Trophoblast cell (in vitro differentiated cells and primary cell): ENCODE data around the gene PRSS50. TPM values are rescaled to one million over a fixed set of nuclear protein-coding genes. Genes with fewer than 3 reads are reported as not detected.
A peak's percentile ranks its signal among the peaks of the same experiment; 100 is the strongest.

Source experiments
- DNase-seq, 2 donors: peaks; one replicate each; pipeline ENCODE4 v3.0.0-alpha.2; 2016
- H2AFZ ChIP-seq: 2 replicates; pipeline ENCODE4 v1.6.1; 2013; ENCODE audit warnings: low read length, moderate library complexity, mild to moderate bottlenecking; ENCODE audit not compliant: insufficient read depth, poor library complexity
- H2AK5ac ChIP-seq: 2 replicates; pipeline ENCODE4 v1.6.1; 2013; ENCODE audit warnings: mild to moderate bottlenecking, low read length
- H2BK120ac ChIP-seq: 2 replicates; pipeline ENCODE4 v1.6.1; 2013; ENCODE audit warnings: low read length, mild to moderate bottlenecking, moderate library complexity; ENCODE audit not compliant: insufficient read depth, poor library complexity
- H2BK12ac ChIP-seq: 2 replicates; pipeline ENCODE4 v1.6.1; 2013; ENCODE audit warnings: mild to moderate bottlenecking, low read length, moderate library complexity
- H2BK5ac ChIP-seq: 2 replicates; pipeline ENCODE4 v1.6.1; 2013; ENCODE audit warnings: low read length, low read depth, moderate library complexity, mild to moderate bottlenecking; ENCODE audit not compliant: poor library complexity
- H3K14ac ChIP-seq: 2 replicates; pipeline ENCODE4 v1.6.1; 2013; ENCODE audit warnings: mild to moderate bottlenecking, low read length
- H3K18ac ChIP-seq: 2 replicates; pipeline ENCODE4 v1.6.1; 2013; ENCODE audit warnings: mild to moderate bottlenecking, low read length
- H3K23ac ChIP-seq: 2 replicates; pipeline ENCODE4 v1.6.1; 2013; ENCODE audit warnings: low read length
- H3K27ac ChIP-seq: 2 replicates; pipeline ENCODE4 v1.5.1; 2013; ENCODE audit warnings: low read depth, mild to moderate bottlenecking, inconsistent platforms, low read length, moderate library complexity
- H3K27me3 ChIP-seq: 2 replicates; pipeline ENCODE4 v1.6.1; 2013; ENCODE audit warnings: inconsistent platforms, mild to moderate bottlenecking, low read length, moderate library complexity; ENCODE audit not compliant: insufficient read depth
- H3K36me3 ChIP-seq, 2 experiments: 1 replicate in 1 of 2; 2 replicates in 1 of 2; pipeline ENCODE4 v1.6.1; 2013; ENCODE audit warnings: low read length in 2 of 2, mild to moderate bottlenecking in 2 of 2, moderate library complexity in 1 of 2; ENCODE audit not compliant: insufficient read depth in 2 of 2, control insufficient read depth in 1 of 2
- H3K4ac ChIP-seq: 2 replicates; pipeline ENCODE4 v1.6.1; 2013; ENCODE audit warnings: low read depth, mild to moderate bottlenecking, low read length, moderate library complexity
- H3K4me1 ChIP-seq, 2 experiments: 1 replicate in 1 of 2; 2 replicates in 1 of 2; pipeline ENCODE4 v1.6.1; 2013; ENCODE audit warnings: low read length in 2 of 2, mild to moderate bottlenecking in 2 of 2, moderate library complexity in 1 of 2; ENCODE audit not compliant: insufficient read depth in 2 of 2, control insufficient read depth in 1 of 2
- H3K4me2 ChIP-seq: 2 replicates; pipeline ENCODE4 v1.6.1; 2013; ENCODE audit warnings: inconsistent platforms, mild to moderate bottlenecking, low read length, moderate library complexity
- H3K4me3 ChIP-seq: 2 replicates; pipeline ENCODE4 v1.5.1; 2013; ENCODE audit warnings: mild to moderate bottlenecking, low read depth, low read length, inconsistent platforms
- H3K79me1 ChIP-seq: one replicate; pipeline ENCODE4 v1.6.1; 2013; ENCODE audit warnings: low read length
- H3K79me2 ChIP-seq: 2 replicates; pipeline ENCODE4 v1.6.1; 2013; ENCODE audit warnings: low read length, mild to moderate bottlenecking; ENCODE audit not compliant: control insufficient read depth, insufficient read depth, poor library complexity
- H3K9ac ChIP-seq: 2 replicates; pipeline ENCODE4 v1.6.1; 2013; ENCODE audit warnings: mild to moderate bottlenecking, low read length
- H3K9me3 ChIP-seq: 2 replicates; pipeline ENCODE4 v1.6.1; 2013; ENCODE audit warnings: low read depth, mild to moderate bottlenecking, control low read depth, inconsistent platforms, low read length; ENCODE audit not compliant: insufficient read depth
- H4K12ac ChIP-seq: 2 replicates; pipeline ENCODE4 v1.6.1; 2013; ENCODE audit warnings: low read depth, mild to moderate bottlenecking, low read length, moderate library complexity
- H4K8ac ChIP-seq: 2 replicates; pipeline ENCODE4 v1.6.1; 2013; ENCODE audit warnings: low read depth, mild to moderate bottlenecking, low read length, moderate library complexity
- H4K91ac ChIP-seq: one replicate; pipeline ENCODE4 v1.6.1; 2013; ENCODE audit warnings: low read depth, mild to moderate bottlenecking, low read length, moderate library complexity
- WGBS: extraction: QIAGEN DNeasy Blood & Tissue Kit; methylation state at CpG from one replicate; pipeline ENCODE4 v1.1.7; 2013; ENCODE audit warnings: missing lambda C conversion rate; ENCODE audit not compliant: insufficient read length, insufficient coverage; ENCODE audit errors: extremely low coverage; 5-methylcytosine and 5-hydroxymethylcytosine counted together
- polyA plus RNA-seq: library from polyadenylated mRNA; stranded (reverse); fragments of 200-250 nt; gene quantifications from 2 replicates; pipeline ENCODE4 v1.2.3, GENCODE V29; 2013

The PRSS50 gene, protein sequence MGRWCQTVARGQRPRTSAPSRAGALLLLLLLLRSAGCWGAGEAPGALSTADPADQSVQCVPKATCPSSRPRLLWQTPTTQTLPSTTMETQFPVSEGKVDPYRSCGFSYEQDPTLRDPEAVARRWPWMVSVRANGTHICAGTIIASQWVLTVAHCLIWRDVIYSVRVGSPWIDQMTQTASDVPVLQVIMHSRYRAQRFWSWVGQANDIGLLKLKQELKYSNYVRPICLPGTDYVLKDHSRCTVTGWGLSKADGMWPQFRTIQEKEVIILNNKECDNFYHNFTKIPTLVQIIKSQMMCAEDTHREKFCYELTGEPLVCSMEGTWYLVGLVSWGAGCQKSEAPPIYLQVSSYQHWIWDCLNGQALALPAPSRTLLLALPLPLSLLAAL
- 0.07 and 0.16 TPM in 2 replicates for polyA plus RNA-seq

DNA sequence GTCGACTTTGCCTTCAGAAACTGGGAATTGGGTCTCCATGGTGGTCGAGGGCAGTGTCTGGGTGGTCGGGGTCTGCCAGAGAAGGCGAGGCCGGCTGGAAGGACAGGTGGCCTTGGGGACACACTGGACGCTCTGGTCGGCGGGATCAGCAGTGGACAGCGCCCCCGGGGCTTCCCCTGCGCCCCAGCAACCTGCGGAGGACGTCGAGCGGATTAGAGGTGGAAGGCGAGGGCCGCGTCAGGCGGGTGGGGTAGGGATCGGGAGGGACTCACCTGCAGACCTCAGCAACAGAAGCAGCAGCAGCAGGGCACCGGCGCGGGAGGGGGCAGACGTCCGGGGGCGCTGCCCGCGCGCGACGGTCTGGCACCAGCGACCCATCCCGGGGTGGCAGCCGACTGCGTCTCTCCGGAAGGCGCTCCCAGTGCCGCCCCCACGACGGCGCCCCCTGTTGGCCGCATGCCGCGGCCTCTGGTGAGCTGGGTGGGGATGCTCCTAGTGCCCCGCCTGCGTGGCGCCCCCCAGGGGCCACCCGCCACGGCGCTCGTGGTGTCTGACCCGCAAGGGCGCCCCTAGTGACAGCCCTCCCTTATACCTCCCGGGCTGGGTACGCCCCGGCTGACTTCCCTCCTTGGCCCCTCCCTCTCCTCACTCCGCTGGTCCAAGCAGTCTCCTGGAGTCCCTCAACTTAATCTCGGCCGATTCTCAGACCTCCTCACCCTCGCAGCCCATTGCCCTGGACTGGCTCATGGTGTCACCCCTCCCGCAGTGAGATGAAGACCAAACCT lies at the start of gene PRSS50:
PRSS50 (minus strand) TSS at position 423 of the 785 bp plus-strand sequence; CDS start at position 378, 45 bp downstream.
- H3K4me3 ChIP-seq = no peak within 1 kb of the TSS
- H3K18ac ChIP-seq = no peak within 1 kb of the TSS
- H2BK120ac ChIP-seq = no peak within 1 kb of the TSS
- no peaks in the 10 kb centered on the region for H3K36me3 ChIP-seq
- no peaks in the 10 kb centered on the region for H3K79me2 ChIP-seq
- WGBS = no CpG with 5 or more reads among the region's 61 CpGs
- H4K12ac ChIP-seq = no peak within 1 kb of the TSS
- H2AK5ac ChIP-seq = no peak within 1 kb of the TSS
- peaks cover 4% of the 10 kb centered on the region for H3K9me3 ChIP-seq
- no peak within 1 kb of the TSS for H2AFZ ChIP-seq
- no peak within 1 kb of the TSS for H3K9ac ChIP-seq
- no peak within 1 kb of the TSS for H3K4ac ChIP-seq
- peak in 1 of 2 donors; percentile 15 for DNase-seq
- no peak within 1 kb of the TSS for H4K91ac ChIP-seq
- H3K79me1 ChIP-seq = no peaks in the 10 kb centered on the region
- no peak within 1 kb of the TSS for H3K4me2 ChIP-seq
- H3K14ac ChIP-seq = no peak within 1 kb of the TSS
- H3K4me1 ChIP-seq = no peaks in the 10 kb centered on the region
- no peak within 1 kb of the TSS for H3K27ac ChIP-seq
- H3K23ac ChIP-seq = no peak within 1 kb of the TSS
- no peak within 1 kb of the TSS for H2BK5ac ChIP-seq
- H3K27me3 ChIP-seq = no peaks in the 10 kb centered on the region
- no peak within 1 kb of the TSS for H4K8ac ChIP-seq
- no peak within 1 kb of the TSS for H2BK12ac ChIP-seq

DNA sequence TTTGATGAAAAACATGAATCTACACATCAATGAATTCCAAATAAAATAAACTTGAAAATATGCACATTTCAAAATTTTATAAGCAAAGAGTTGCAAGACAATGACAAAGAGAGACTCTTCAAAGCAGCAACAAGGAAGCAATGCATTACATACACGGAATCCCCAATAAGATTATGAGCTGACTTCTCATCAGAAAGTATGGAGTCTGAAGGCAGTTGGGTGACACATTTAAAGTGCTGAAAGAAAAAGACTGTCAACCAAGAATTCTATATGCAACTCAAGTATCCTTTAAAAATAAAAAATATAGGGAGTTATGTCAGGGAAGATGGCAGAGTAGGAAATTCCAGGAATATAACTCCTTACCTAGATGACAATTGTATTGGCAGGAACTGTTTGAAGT lies 46.5 kb upstream of the PRSS50 start:
- H3K27me3 ChIP-seq = no peaks in the 10 kb centered on the region
- no peaks in the 10 kb centered on the region for H3K4me1 ChIP-seq
- H3K9ac ChIP-seq = no peak overlapping the region
- H4K91ac ChIP-seq = no peak overlapping the region
- H3K79me2 ChIP-seq = no peaks in the 10 kb centered on the region
- H3K4ac ChIP-seq = no peak overlapping the region
- H2AFZ ChIP-seq = no peak overlapping the region
- no peak overlapping the region for H2BK120ac ChIP-seq
- no peaks in the 10 kb centered on the region for H3K79me1 ChIP-seq
- H4K8ac ChIP-seq = no peak overlapping the region
- H3K14ac ChIP-seq = no peak overlapping the region
- no peak for DNase-seq
- no peak overlapping the region for H2BK5ac ChIP-seq
- no CpG with 5 or more reads among the region's 1 CpG for WGBS
- peaks cover 3% of the 10 kb centered on the region for H3K9me3 ChIP-seq
- H3K4me2 ChIP-seq = no peak overlapping the region
- H3K36me3 ChIP-seq = no peaks in the 10 kb centered on the region
- no peak overlapping the region for H3K18ac ChIP-seq
- no peak overlapping the region for H2BK12ac ChIP-seq
- no peak overlapping the region for H2AK5ac ChIP-seq
- no peak overlapping the region for H3K27ac ChIP-seq
- H3K23ac ChIP-seq = no peak overlapping the region
- H3K4me3 ChIP-seq = no peak overlapping the region
- H4K12ac ChIP-seq = no peak overlapping the region

DNA sequence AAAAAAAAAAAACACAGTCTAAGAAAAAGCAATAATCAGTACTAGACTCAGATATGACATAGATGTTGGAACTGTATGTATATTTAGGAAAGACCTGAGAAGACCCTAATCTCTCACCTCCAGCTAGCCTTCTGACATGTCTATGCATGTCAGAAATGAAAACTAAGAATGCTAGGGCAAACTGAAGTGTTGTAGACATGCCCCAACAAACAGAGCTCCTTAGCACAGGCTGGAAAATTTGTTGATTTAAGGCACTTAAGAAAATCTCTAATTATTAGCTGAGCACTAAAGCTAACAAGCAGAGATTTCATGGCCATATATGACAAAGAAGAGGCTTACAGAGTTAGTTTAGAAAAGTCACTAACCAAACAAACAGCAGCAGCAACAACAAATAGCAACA lies 45.5 kb upstream of the PRSS50 start:
- Histone ChIP-seq H3K4me3 (no peak overlapping the region), H4K91ac (no peak overlapping the region), H3K79me2 (no peaks in the 10 kb centered on the region), H3K18ac (no peak overlapping the region), H3K27me3 (no peaks in the 10 kb centered on the region), H3K27ac (no peak overlapping the region), H3K36me3 (no peaks in the 10 kb centered on the region), H3K79me1 (no peaks in the 10 kb centered on the region), H4K8ac (no peak overlapping the region), H2AFZ (no peak overlapping the region), H3K9me3 (peaks cover under 1% of the 10 kb centered on the region), H2BK5ac (no peak overlapping the region), H3K4ac (no peak overlapping the region), H3K9ac (no peak overlapping the region), H3K4me1 (no peaks in the 10 kb centered on the region), H4K12ac (no peak overlapping the region), H2BK120ac (no peak overlapping the region), H3K23ac (no peak overlapping the region), H3K4me2 (no peak overlapping the region), H2AK5ac (no peak overlapping the region), H3K14ac (no peak overlapping the region), H2BK12ac (no peak overlapping the region)
- DNase-seq = no peak

DNA sequence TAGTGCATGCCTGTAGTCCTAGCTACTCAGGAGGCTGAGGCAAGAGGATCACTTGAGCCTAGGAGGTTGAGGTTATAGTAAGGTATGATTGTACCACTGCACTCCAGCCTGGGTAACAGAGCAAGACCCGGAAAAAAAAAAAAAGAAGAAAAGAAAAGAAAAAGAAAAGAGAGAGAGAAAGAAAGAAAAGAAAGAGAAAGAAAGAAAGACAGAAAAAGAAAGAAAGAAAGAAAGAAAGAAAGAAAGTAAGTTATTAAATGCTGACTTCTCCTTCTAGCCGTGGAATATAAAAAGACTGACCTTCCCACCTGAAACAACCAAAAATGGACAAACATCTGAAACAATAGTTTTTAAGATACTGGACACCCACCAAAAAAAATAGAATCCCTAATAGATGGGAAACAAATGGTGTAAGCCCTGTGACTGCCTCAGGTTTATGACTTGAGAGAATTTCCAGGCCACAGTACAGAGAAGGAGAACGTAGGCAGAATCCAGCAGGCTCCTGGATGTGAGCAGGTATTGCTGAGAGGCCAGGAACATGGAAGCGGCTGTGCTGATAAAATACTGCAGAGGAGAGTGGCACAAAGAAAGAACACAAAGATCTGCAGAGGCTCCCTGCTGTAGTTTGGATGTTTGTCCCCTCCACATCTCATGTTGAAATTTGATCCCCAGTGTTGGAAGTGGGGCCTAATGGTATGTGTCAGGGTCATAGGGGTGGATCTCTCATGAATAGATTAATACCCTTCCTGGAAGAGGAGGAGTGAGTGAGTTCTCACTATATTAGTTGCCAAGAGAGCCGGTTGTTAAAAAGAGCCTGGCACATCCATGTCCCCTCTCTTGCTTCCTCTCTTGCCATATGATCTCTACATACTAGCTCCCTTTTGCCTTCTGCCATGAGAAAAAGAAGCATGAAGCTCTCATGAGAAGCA lies 41.8 kb upstream of the PRSS50 start:
- no peak overlapping the region for H2BK120ac ChIP-seq
- H4K12ac ChIP-seq = no peak overlapping the region
- no peaks in the 10 kb centered on the region for H3K4me1 ChIP-seq
- no peak overlapping the region for H3K18ac ChIP-seq
- no peak overlapping the region for H3K14ac ChIP-seq
- no peak overlapping the region for H3K4me2 ChIP-seq
- H4K91ac ChIP-seq = no peak overlapping the region
- H2AK5ac ChIP-seq = no peak overlapping the region
- H3K4me3 ChIP-seq = no peak overlapping the region
- no peak for DNase-seq
- no peaks in the 10 kb centered on the region for H3K9me3 ChIP-seq
- no CpG with 5 or more reads among the region's 5 CpGs for WGBS
- no peaks in the 10 kb centered on the region for H3K36me3 ChIP-seq
- H3K23ac ChIP-seq = no peak overlapping the region
- no peak overlapping the region for H2BK12ac ChIP-seq
- no peaks in the 10 kb centered on the region for H3K79me1 ChIP-seq
- H2AFZ ChIP-seq = no peak overlapping the region
- H3K79me2 ChIP-seq = no peaks in the 10 kb centered on the region
- no peak overlapping the region for H3K27ac ChIP-seq
- H3K4ac ChIP-seq = no peak overlapping the region
- H3K9ac ChIP-seq = no peak overlapping the region
- no peaks in the 10 kb centered on the region for H3K27me3 ChIP-seq
- no peak overlapping the region for H2BK5ac ChIP-seq
- H4K8ac ChIP-seq = no peak overlapping the region
